ENCODE data around the gene MACROD2. TPM values are rescaled to one million over a fixed set of nuclear protein-coding genes. Genes with fewer than 3 reads are reported as not detected.

The MACROD2 gene
- total RNA-seq, 1 donor from 2014 or later = 0.85 TPM

- DNase-seq = no peak
These were observed 1253.5 kb downstream of the MACROD2 start for GRCh38 chr20:15248618-15249395.

- DNase-seq = no peak
These were observed 1255.9 kb downstream of the MACROD2 start for GRCh38 chr20:15251171-15251570.

- no peak for DNase-seq
These were observed 1257.0 kb downstream of the MACROD2 start for GRCh38 chr20:15252304-15252703.

GRCh38 chr20:15253431-15253830 is 1258.1 kb downstream of the MACROD2 start:
- DNase-seq = no peak

- DNase-seq = no peak
These were observed 1261.6 kb downstream of the MACROD2 start for GRCh38 chr20:15256676-15257568.

GRCh38 chr20:15257569-15257870 is 1262.2 kb downstream of the MACROD2 start:
- DNase-seq = no peak

- no peak for DNase-seq
These were observed 1270.4 kb downstream of the MACROD2 start for GRCh38 chr20:15265581-15266309.

- no peak for DNase-seq
These were observed 1272.6 kb downstream of the MACROD2 start for GRCh38 chr20:15267935-15268334.

GRCh38 chr20:15278041-15278440 is 1282.7 kb downstream of the MACROD2 start:
- no peak for DNase-seq

GRCh38 chr20:15287329-15287728 is 1292.0 kb downstream of the MACROD2 start:
- no peak for DNase-seq

- no peak for DNase-seq
These were observed 1292.8 kb downstream of the MACROD2 start for GRCh38 chr20:15288106-15288505.

GRCh38 chr20:15289337-15289736 is 1294.0 kb downstream of the MACROD2 start:
- no peak for DNase-seq

GRCh38 chr20:15292405-15292804 is 1297.1 kb downstream of the MACROD2 start:
- no peak for DNase-seq

- DNase-seq = no peak
These were observed 1301.1 kb downstream of the MACROD2 start for GRCh38 chr20:15296422-15296821.

GRCh38 chr20:15297059-15297875 is 1302.0 kb downstream of the MACROD2 start:
- no peak for DNase-seq

- no peak for DNase-seq
These were observed 1306.8 kb downstream of the MACROD2 start for GRCh38 chr20:15302075-15302474.

- no peak for DNase-seq
These were observed 1315.0 kb downstream of the MACROD2 start for GRCh38 chr20:15310361-15310760.

- no peak for DNase-seq
These were observed 1321.2 kb downstream of the MACROD2 start for GRCh38 chr20:15316556-15316955.

GRCh38 chr20:15317546-15318232 is 1322.4 kb downstream of the MACROD2 start:
- DNase-seq = no peak

- no peak for DNase-seq
These were observed 1323.4 kb downstream of the MACROD2 start for GRCh38 chr20:15318682-15319081.

- no peak for DNase-seq
These were observed 1324.1 kb downstream of the MACROD2 start for GRCh38 chr20:15319439-15319838.

- DNase-seq = no peak
These were observed 1325.6 kb downstream of the MACROD2 start for GRCh38 chr20:15320941-15321340.

All from dermis blood vessel endothelial cell (primary cell).